A549 (cell line): ENCODE data around the gene WDR18. TPM values are rescaled to one million over a fixed set of nuclear protein-coding genes. Genes with fewer than 3 reads are reported as not detected.
A peak's percentile ranks its signal among the peaks of the same experiment; 100 is the strongest.

Source experiments
- ATAC-seq, 2 experiments: fragments of 200-7000 bp in 1 of 2; fragments of >200 bp in 1 of 2; cut with Nextera tagmentation in 1 of 2; cut with Tn5 transposase in 1 of 2; 3 replicates each; pipeline versions ENCODE4 v1.8.0 to v1.9.1; 2018 to 2020; ENCODE audit warnings: mild to moderate bottlenecking in 1 of 2, moderate library complexity in 1 of 2
- CTCF ChIA-PET: fragments of 300-600 bp; sonication (Branson Sonifier 250); formaldehyde crosslinking; extraction: SDS; loops from one replicate; lab custom pipeline; 2021; ENCODE audit warnings: antibody characterized with exemption, inconsistent platforms; lab: Yijun Ruan, JAX
- POLR2A ChIA-PET: fragments of 350-600 bp; formaldehyde crosslinking; extraction: SDS; loops from one replicate; lab custom pipeline; 2021; ENCODE audit warnings: antibody characterized with exemption, inconsistent platforms; lab: Yijun Ruan, JAX
- DNase-seq, 2 experiments: peaks; one replicate each; pipeline versions ENCODE4 v3.0.0 to v3.0.0-alpha.2; 2011 to 2016; ENCODE audit warnings: low read depth in 1 of 2, low spot score in 1 of 2
- FAIRE-seq: peaks from 2 replicates; lab custom pipeline; 2011; peaks lifted over from hg19 to GRCh38; lab: Jason Lieb, UNC
- H3K27ac ChIP-seq, 2 experiments: fragments of >200 bp; sonication (Bioruptor Twin); formaldehyde crosslinking; 3 replicates each; pipeline ENCODE4 v1.5.1; 2016 to 2017
- H3K4me1 ChIP-seq: fragments of >200 bp; sonication (Bioruptor Twin); formaldehyde crosslinking; 3 replicates; pipeline ENCODE4 v1.6.1; 2016
- H3K4me2 ChIP-seq: fragments of >200 bp; sonication (Bioruptor Twin); formaldehyde crosslinking; 3 replicates; pipeline ENCODE4 v1.6.1; 2016
- H3K4me3 ChIP-seq: fragments of >200 bp; sonication (Bioruptor Twin); formaldehyde crosslinking; 3 replicates; pipeline ENCODE4 v1.5.1; 2016
- H3K9me3 ChIP-seq: fragments of >200 bp; sonication (Bioruptor Twin); formaldehyde crosslinking; 3 replicates; pipeline ENCODE4 v1.6.1; 2016
- BHLHE40 ChIP-seq: IDR thresholded peaks from 2 replicates; pipeline ENCODE4 v1.6.1; 2012; ENCODE audit warnings: low read depth, low read length, inconsistent platforms
- CHD2 ChIP-seq: fragments of 150-350 bp; IDR thresholded peaks from 2 replicates; pipeline ENCODE4 v1.6.1; 2014; ENCODE audit warnings: low read length; ENCODE audit not compliant: partially characterized antibody
- CHD4 ChIP-seq: fragments of 200-600 bp; sonication (generic); IDR thresholded peaks from 2 replicates; pipeline ENCODE4 v1.6.1; 2016; ENCODE audit warnings: antibody characterized with exemption, mild to moderate bottlenecking, borderline replicate concordance
- E2F6 ChIP-seq: IDR thresholded peaks from 2 replicates; pipeline ENCODE4 v1.6.1; 2012; ENCODE audit warnings: low read depth, borderline replicate concordance
- EHMT2 ChIP-seq: fragments of 200-600 bp; sonication (generic); IDR thresholded peaks from 2 replicates; pipeline ENCODE4 v1.6.1; 2016; ENCODE audit warnings: antibody characterized with exemption, low read depth, mild to moderate bottlenecking, moderate library complexity
- ESRRA ChIP-seq: fragments of 150-350 bp; IDR thresholded peaks from 2 replicates; pipeline ENCODE4 v1.6.1; 2014; ENCODE audit warnings: mild to moderate bottlenecking, low read length, borderline replicate concordance
- FOSB ChIP-seq: fragments of 250-450 bp; sonication (Bioruptor Pico); IDR thresholded peaks from 2 replicates; pipeline ENCODE4 v1.5.0; 2020; ENCODE audit warnings: mild to moderate bottlenecking, moderate library complexity
- GATA3 ChIP-seq: IDR thresholded peaks from 2 replicates; pipeline ENCODE4 v1.6.1; 2012; ENCODE audit warnings: borderline replicate concordance
- HDAC2 ChIP-seq: fragments of 200-600 bp; sonication (generic); IDR thresholded peaks from 2 replicates; pipeline ENCODE4 v1.6.1; 2016
- HEYL ChIP-seq: fragments of 250-450 bp; sonication (Bioruptor Pico); IDR thresholded peaks from 2 replicates; pipeline ENCODE4 v1.8.0; 2021; ENCODE audit warnings: mild to moderate bottlenecking, moderate library complexity
- HOXA7 ChIP-seq: fragments of 250-450 bp; sonication (Bioruptor Pico); IDR thresholded peaks from 2 replicates; pipeline ENCODE4 v1.5.0; 2020; ENCODE audit warnings: mild to moderate bottlenecking, moderate library complexity
- HOXB13 ChIP-seq: fragments of 250-450 bp; sonication (Bioruptor Pico); IDR thresholded peaks from 2 replicates; pipeline ENCODE4 v1.5.0; 2020; ENCODE audit warnings: low read depth, mild to moderate bottlenecking, moderate library complexity
- JUN ChIP-seq, 2 experiments: fragments of >200 bp; sonication (Bioruptor Twin); formaldehyde crosslinking; IDR thresholded peaks; 2 replicates in 1 of 2; 3 replicates in 1 of 2; pipeline ENCODE4 v1.6.1; 2016 to 2017
- JUNB ChIP-seq: fragments of >200 bp; sonication (Bioruptor Twin); formaldehyde crosslinking; IDR thresholded peaks from 2 replicates; pipeline ENCODE4 v1.6.1; 2016
- MAZ ChIP-seq: fragments of 150-350 bp; IDR thresholded peaks from 2 replicates; pipeline ENCODE4 v1.6.1; 2014; ENCODE audit warnings: antibody characterized with exemption, low read depth, low read length, borderline replicate concordance
- MYC ChIP-seq: IDR thresholded peaks from 2 replicates; pipeline ENCODE4 v1.6.1; 2012; ENCODE audit warnings: mild to moderate bottlenecking, inconsistent platforms, low read length, improper control_type of control experiment, borderline replicate concordance
- NFE2L2 ChIP-seq: fragments of 150-350 bp; conservative IDR thresholded peaks from 2 replicates; pipeline ENCODE4 v1.6.1; 2014; ENCODE audit warnings: low read length
- NPAS2 ChIP-seq: fragments of 250-450 bp; sonication (Bioruptor Pico); IDR thresholded peaks from 2 replicates; pipeline ENCODE4 v1.8.0; 2022; ENCODE audit warnings: mild to moderate bottlenecking, moderate library complexity, borderline replicate concordance
- PHF8 ChIP-seq: fragments of 200-600 bp; sonication (generic); IDR thresholded peaks from 2 replicates; pipeline ENCODE4 v1.6.1; 2016; ENCODE audit warnings: low read depth, mild to moderate bottlenecking, antibody characterized with exemption, moderate library complexity, borderline replicate concordance
- POLR2AphosphoS2 ChIP-seq: conservative IDR thresholded peaks from 2 replicates; pipeline ENCODE4 v1.6.1; 2012; ENCODE audit warnings: low read length, improper control_type of control experiment, inconsistent platforms
- RAD21 ChIP-seq, 2 experiments: fragments of >200 bp in 1 of 2; sonication (Bioruptor Twin) in 1 of 2; formaldehyde crosslinking in 1 of 2; IDR thresholded peaks in 1 of 2; conservative IDR thresholded peaks in 1 of 2; 2 replicates in 1 of 2; 3 replicates in 1 of 2; pipeline ENCODE4 v1.6.1; 2012 to 2018; ENCODE audit warnings: inconsistent platforms in 1 of 2
- RARB ChIP-seq: fragments of 250-450 bp; sonication (Bioruptor Pico); IDR thresholded peaks from 2 replicates; pipeline ENCODE4 v1.8.0; 2021; ENCODE audit warnings: mild to moderate bottlenecking, moderate library complexity
- RFX5 ChIP-seq: fragments of 450-650 bp; IDR thresholded peaks from 2 replicates; pipeline ENCODE4 v1.7.1; 2014; ENCODE audit warnings: antibody characterized with exemption, mild to moderate bottlenecking, moderate library complexity
- TP53 ChIP-seq: fragments of 250-450 bp; sonication (Bioruptor Pico); IDR thresholded peaks from 2 replicates; pipeline ENCODE4 v1.5.0; 2021; ENCODE audit warnings: mild to moderate bottlenecking, moderate library complexity
- whole genome bisulfite sequencing: methylation state at CpG from one replicate; pipeline ENCODE4 v1.1.6; 2017; ENCODE audit errors: missing lambda C conversion rate; 5-methylcytosine and 5-hydroxymethylcytosine counted together
- polyA plus RNA-seq, 4 experiments: library from polyadenylated mRNA; depleted of rRNA in 3 of 4; stranded (reverse); fragments of >200 nt; fragmentation: RNase III in 1 of 4; extraction: RNeasy Plus Mini Kit Qiagen cat#74134 plus additional on column Dnase treatment in 1 of 4; gene quantifications; 2 replicates in 3 of 4; 3 replicates in 1 of 4; pipeline ENCODE4 v1.2.3, GENCODE V29; 2011 to 2017
- TF ChIP-seq, protein P1 (sequence below): fragments of 150-350 bp; IDR thresholded peaks from 2 replicates; pipeline ENCODE4 v1.6.1; 2014; ENCODE audit warnings: low read depth, mild to moderate bottlenecking, low read length
- TF ChIP-seq, protein P2 (sequence below): fragments of >200 bp; sonication (Bioruptor Twin); formaldehyde crosslinking; IDR thresholded peaks from 2 replicates; pipeline ENCODE4 v1.6.1; 2016
- TF ChIP-seq, protein P3 (sequence below): fragments of 250-450 bp; sonication (Bioruptor Pico); IDR thresholded peaks from 2 replicates; pipeline ENCODE4 v1.5.0; 2021; ENCODE audit warnings: mild to moderate bottlenecking, moderate library complexity, borderline replicate concordance

WDR18 gene
- polyA plus RNA-seq, 2 of the 4 experiments (the other 2 are of a cell fraction), result 23.8 to 48.9 TPM

- TF ChIP-seq TP53 (CRISPR knock-in tag) (no peak), MAZ (no peak), FOSB (no peak), EHMT2 (no peak)
These were observed 9.3 kb downstream of the WDR18 start (continued) for GRCh38 chr19:993361-993830.

DNA sequence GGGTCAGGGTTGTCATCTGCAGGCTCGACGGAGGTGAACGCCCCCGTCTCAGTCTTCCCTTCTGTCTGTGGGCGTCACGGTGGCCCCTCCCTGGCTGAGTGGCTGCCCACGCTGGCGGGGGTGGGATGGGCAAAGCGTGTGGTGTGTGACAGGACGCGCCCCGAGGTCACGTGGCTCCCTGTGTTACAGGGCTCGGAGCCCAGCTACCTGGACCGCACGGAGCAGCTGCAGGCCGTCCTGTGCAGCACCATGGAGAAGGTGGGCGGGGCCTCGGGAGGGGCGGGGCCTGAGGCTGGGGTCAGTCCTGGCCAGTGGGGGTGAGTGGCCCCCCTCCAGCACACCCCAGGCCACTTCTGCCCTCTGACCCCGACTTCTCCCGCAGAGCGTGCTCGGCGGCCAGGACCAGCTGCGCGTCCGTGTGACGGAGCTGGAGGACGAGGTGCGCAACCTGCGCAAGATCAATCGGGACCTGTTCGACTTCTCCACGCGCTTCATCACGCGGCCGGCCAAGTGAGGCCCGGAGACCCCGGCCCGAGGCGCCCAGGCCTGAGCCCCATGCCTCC, 9.8 kb downstream of the WDR18 start:
- Histone ChIP-seq H3K4me3 (no peak overlapping the region), H3K4me2 (no peak overlapping the region), H3K9me3 (no peaks in the 10 kb centered on the region), H3K4me1 (peaks cover 14% of the 10 kb centered on the region; the same call in 2 of the 3 replicates), H3K27ac (no peak overlapping the region)
- FAIRE-seq, result no peak
- CTCF ChIA-PET, result interaction anchor here (1.0 kb wide), 1 partner anchor 12 kb away, joined by 3 read pairs; no protein-coding TSS in a partner anchor
- no peak for TF ChIP-seq JUN (IDR thresholded peaks at IDR 0.05)
- TF ChIP-seq, protein P1, sequence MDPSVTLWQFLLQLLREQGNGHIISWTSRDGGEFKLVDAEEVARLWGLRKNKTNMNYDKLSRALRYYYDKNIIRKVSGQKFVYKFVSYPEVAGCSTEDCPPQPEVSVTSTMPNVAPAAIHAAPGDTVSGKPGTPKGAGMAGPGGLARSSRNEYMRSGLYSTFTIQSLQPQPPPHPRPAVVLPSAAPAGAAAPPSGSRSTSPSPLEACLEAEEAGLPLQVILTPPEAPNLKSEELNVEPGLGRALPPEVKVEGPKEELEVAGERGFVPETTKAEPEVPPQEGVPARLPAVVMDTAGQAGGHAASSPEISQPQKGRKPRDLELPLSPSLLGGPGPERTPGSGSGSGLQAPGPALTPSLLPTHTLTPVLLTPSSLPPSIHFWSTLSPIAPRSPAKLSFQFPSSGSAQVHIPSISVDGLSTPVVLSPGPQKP, result no peak
- no peak for TF ChIP-seq PHF8
- TF ChIP-seq NPAS2 (CRISPR knock-in tag), result no peak
- TF ChIP-seq RARB (CRISPR knock-in tag), result no peak
- POLR2A ChIA-PET, result no interaction called here
- WGBS, result 92% methylated on average over 24 of the region's 43 CpGs
- no peak for DNase-seq
- no peak for ATAC-seq

GRCh38 chr19:994516-994915, 10.4 kb downstream of the WDR18 start:
- no peak for DNase-seq
- CTCF ChIA-PET, result interaction anchor here (1.0 kb wide), 1 partner anchor 12 kb away, joined by 3 read pairs; no protein-coding TSS in a partner anchor
- POLR2A ChIA-PET, result no interaction called here
- no peaks in the 10 kb centered on the region for H3K9me3 ChIP-seq
- peaks cover 14% of the 10 kb centered on the region; the same call in 2 of the 3 replicates for H3K4me1 ChIP-seq
- no peak for FAIRE-seq
- H3K27ac ChIP-seq, result no peak overlapping the region
- no peak overlapping the region for H3K4me3 ChIP-seq
- no peak overlapping the region for H3K4me2 ChIP-seq
- 87% methylated on average over 8 of the region's 18 CpGs for WGBS
- ATAC-seq, result no peak
- no peak for TF ChIP-seq HOXA7
- TF ChIP-seq HDAC2, result no peak
- TF ChIP-seq MYC, result no peak
- no peak for TF ChIP-seq CHD4
- TF ChIP-seq EHMT2, result no peak
- TF ChIP-seq POLR2AphosphoS2, result no peak
- no peak for TF ChIP-seq RAD21 (conservative IDR thresholded peaks at IDR 0.05 in 1 of 2, IDR thresholded peaks at IDR 0.05 in 1 of 2)
- TF ChIP-seq TP53 (CRISPR knock-in tag), result no peak
- TF ChIP-seq, protein P2, sequence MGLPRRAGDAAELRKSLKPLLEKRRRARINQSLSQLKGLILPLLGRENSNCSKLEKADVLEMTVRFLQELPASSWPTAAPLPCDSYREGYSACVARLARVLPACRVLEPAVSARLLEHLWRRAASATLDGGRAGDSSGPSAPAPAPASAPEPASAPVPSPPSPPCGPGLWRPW, result no peak

DNA sequence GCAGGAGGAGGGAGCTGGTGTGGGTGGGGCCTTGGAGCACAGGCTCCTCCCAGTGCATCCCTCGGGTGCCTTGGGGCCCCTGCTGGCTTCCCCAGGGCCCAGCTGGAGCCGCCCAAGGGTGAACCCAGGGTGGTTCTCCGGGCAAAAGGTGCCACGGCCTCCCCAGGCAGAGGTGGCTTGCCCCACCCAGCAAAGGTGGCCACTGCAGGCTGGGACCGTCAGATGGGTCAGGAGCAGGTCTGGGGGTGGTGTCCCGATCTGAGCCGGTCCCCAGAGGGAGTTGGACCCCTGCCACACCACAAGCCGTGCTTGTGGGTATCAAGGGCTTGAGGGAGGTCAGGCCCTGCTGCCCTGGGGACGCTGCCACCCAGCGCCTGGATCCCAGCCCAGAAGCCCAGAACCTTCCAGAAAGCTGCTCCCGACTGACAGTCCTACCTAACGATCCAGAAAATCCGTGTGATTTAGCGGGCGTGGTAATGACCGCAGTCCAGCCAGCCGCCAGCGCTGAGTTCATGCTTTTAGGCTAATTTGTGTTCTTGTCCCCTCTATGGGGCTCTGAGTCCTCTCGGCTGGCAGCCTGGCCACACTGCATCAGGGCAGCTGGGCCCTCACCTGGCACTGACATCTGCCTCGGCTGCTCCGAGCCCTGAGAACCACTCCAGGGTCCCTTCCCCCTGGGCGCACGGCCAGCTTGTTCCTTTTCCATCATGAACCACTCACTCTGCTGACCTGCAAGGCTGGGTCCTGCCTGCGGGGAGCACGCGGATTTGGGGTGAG, 11.1 kb downstream of the WDR18 start:
- H3K27ac ChIP-seq, result no peak overlapping the region
- no peak overlapping the region for H3K4me3 ChIP-seq
- peak in 1 of 2 experiments; percentile 7; a peak in 1 of 6 replicates for ATAC-seq
- POLR2A ChIA-PET, result interaction anchor here (1.9 kb wide), 1 partner anchor 11 kb away, joined by 6 read pairs; the partner anchor contains the start of gene WDR18
- peaks cover 14% of the 10 kb centered on the region; the same call in 2 of the 3 replicates for H3K4me1 ChIP-seq
- CTCF ChIA-PET, result interaction anchor here (1.0 to 1.8 kb wide), 3 partner anchors 11 to 73 kb away, joined by 3 to 6 read pairs (median 3); partner anchors contain the start of gene WDR18
- no peak for DNase-seq
- no peaks in the 10 kb centered on the region for H3K9me3 ChIP-seq
- WGBS, result 85% methylated on average over 17 of the region's 26 CpGs
- FAIRE-seq, result no peak
- no peak overlapping the region; the same call in 2 of the 3 replicates for H3K4me2 ChIP-seq
- TF ChIP-seq JUNB (no peak), GATA3 (no peak), BHLHE40 (no peak), CHD2 (no peak), HOXA7 (no peak), NPAS2 (CRISPR knock-in tag) (no peak), HOXB13 (CRISPR knock-in tag) (no peak), HEYL (CRISPR knock-in tag) (no peak), RAD21 (conservative IDR thresholded peaks at IDR 0.05 in 1 of 2, IDR thresholded peaks at IDR 0.05 in 1 of 2) (no peak), E2F6 (no peak), RFX5 (no peak), ESRRA (no peak), NFE2L2 (no peak), JUN (IDR thresholded peaks at IDR 0.05) (no peak)
- TF ChIP-seq, protein P3, sequence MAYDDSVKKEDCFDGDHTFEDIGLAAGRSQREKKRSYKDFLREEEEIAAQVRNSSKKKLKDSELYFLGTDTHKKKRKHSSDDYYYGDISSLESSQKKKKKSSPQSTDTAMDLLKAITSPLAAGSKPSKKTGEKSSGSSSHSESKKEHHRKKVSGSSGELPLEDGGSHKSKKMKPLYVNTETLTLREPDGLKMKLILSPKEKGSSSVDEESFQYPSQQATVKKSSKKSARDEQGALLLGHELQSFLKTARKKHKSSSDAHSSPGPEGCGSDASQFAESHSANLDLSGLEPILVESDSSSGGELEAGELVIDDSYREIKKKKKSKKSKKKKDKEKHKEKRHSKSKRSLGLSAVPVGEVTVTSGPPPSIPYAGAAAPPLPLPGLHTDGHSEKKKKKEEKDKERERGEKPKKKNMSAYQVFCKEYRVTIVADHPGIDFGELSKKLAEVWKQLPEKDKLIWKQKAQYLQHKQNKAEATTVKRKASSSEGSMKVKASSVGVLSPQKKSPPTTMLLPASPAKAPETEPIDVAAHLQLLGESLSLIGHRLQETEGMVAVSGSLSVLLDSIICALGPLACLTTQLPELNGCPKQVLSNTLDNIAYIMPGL (CRISPR knock-in tag), result no peak
